Stomach smooth muscle (tissue), 2 donors: Measurements from ENCODE around the gene CALML5.

Experiments used
- H3K27ac ChIP-seq: one replicate; pipeline ENCODE4 v1.7.0; 2013; ENCODE audit warnings: mild to moderate bottlenecking, low read length, inconsistent platforms
- H3K27me3 ChIP-seq, 2 donors: one replicate each; pipeline ENCODE4 v1.7.0; 2013; ENCODE audit warnings: low read length in 2 of 2; ENCODE audit not compliant: insufficient read depth in 2 of 2, control insufficient read depth in 1 of 2
- H3K36me3 ChIP-seq, 2 donors: one replicate each; pipeline ENCODE4 v1.7.0; 2013; ENCODE audit warnings: low read length in 2 of 2; ENCODE audit not compliant: control insufficient read depth in 2 of 2, insufficient read depth in 2 of 2
- H3K4me1 ChIP-seq: one replicate; pipeline ENCODE4 v1.7.0; 2013; ENCODE audit warnings: low read length; ENCODE audit not compliant: control insufficient read depth, insufficient read depth
- H3K4me3 ChIP-seq, 2 donors: one replicate each; pipeline ENCODE4 v1.7.0; 2013; ENCODE audit warnings: low read length in 2 of 2
- H3K9ac ChIP-seq, 2 donors: one replicate each; pipeline ENCODE4 v1.7.0; 2013; ENCODE audit warnings: low read length in 2 of 2, mild to moderate bottlenecking in 1 of 2
- H3K9me3 ChIP-seq, 2 donors: one replicate each; pipeline ENCODE4 v1.7.0; 2013; ENCODE audit warnings: low read length in 2 of 2; ENCODE audit not compliant: control insufficient read depth in 2 of 2
- donor health status: healthy.
- donor health status: Pancreatic carcinoma.

CALML5 gene

GRCh38 chr10:5532618-5533097, 33.3 kb upstream of the CALML5 start:
- H3K9me3 ChIP-seq = no peaks in the 10 kb centered on the region
- no peak overlapping the region for H3K9ac ChIP-seq
- no peaks in the 10 kb centered on the region for H3K36me3 ChIP-seq
- H3K27me3 ChIP-seq = no peaks in the 10 kb centered on the region
- H3K4me1 ChIP-seq = peaks cover 41% of the 10 kb centered on the region
- no peak overlapping the region for H3K4me3 ChIP-seq
- H3K27ac ChIP-seq = no peak overlapping the region

GRCh38 chr10:5532307-5532605, 32.9 kb upstream of the CALML5 start:
- Histone ChIP-seq H3K27ac (no peak overlapping the region), H3K4me1 (peaks cover 41% of the 10 kb centered on the region), H3K4me3 (no peak overlapping the region), H3K9ac (no peak overlapping the region), H3K27me3 (no peaks in the 10 kb centered on the region), H3K36me3 (no peaks in the 10 kb centered on the region), H3K9me3 (no peaks in the 10 kb centered on the region)

DNA sequence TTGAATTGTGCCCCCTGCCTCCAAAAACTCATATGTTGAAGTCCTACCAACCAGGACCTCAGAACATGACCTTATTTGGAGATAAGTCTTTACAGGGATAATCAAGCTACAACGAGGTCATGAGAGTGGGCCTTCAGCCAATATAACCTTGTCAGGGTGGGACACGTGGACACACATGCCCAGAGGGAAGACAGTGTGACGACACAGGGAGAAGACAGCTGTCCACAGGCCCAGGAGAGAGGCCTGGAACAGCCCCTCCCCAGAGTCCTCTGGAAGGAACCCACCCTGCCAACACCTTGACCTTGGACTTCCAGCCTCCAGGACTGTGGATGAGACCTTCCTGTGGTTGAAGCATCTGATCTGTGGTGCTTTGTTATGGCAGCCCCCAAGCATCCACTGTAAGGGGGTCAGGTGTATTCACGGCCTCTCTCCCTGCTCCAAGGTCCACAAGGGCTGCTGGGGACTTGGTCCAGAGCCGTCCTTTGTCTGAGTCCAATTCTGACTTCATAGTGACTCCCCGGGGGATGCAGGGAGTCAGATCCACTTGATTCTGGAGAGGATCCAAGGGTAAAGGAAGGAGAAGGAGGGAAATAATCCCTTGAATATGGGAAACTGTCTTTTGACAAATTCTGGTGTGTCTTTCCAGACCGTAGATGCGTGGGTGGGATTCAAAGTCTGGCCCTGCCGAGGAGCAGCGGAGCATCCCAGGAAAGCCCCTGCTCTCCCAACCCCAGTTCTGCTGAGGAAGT, 32.4 kb upstream of the CALML5 start:
- Histone ChIP-seq H3K27ac (no peak overlapping the region), H3K9ac (no peak overlapping the region), H3K27me3 (no peaks in the 10 kb centered on the region), H3K36me3 (no peaks in the 10 kb centered on the region), H3K4me3 (no peak overlapping the region), H3K4me1 (peaks cover 41% of the 10 kb centered on the region), H3K9me3 (no peaks in the 10 kb centered on the region)

- no peak overlapping the region for H3K27ac ChIP-seq
- no peak overlapping the region for H3K4me3 ChIP-seq
- H3K36me3 ChIP-seq = no peaks in the 10 kb centered on the region
- H3K9me3 ChIP-seq = no peaks in the 10 kb centered on the region
- no peak overlapping the region for H3K9ac ChIP-seq
- peaks cover 41% of the 10 kb centered on the region for H3K4me1 ChIP-seq
- H3K27me3 ChIP-seq = no peaks in the 10 kb centered on the region
Measured at GRCh38 chr10:5530846-5531557, 31.6 kb upstream of the CALML5 start.

GRCh38 chr10:5530412-5530806, 31.0 kb upstream of the CALML5 start:
- no peak overlapping the region for H3K4me3 ChIP-seq
- H3K9me3 ChIP-seq = no peaks in the 10 kb centered on the region
- peaks cover 43% of the 10 kb centered on the region for H3K4me1 ChIP-seq
- H3K9ac ChIP-seq = no peak overlapping the region
- H3K27ac ChIP-seq = peak overlapping the region; percentile 60
- H3K36me3 ChIP-seq = no peaks in the 10 kb centered on the region
- no peaks in the 10 kb centered on the region for H3K27me3 ChIP-seq

GRCh38 chr10:5529702-5530411, 30.5 kb upstream of the CALML5 start:
- H3K4me1 ChIP-seq = peaks cover 42% of the 10 kb centered on the region
- H3K4me3 ChIP-seq = no peak overlapping the region
- H3K9ac ChIP-seq = no peak overlapping the region
- peak overlapping the region; percentile 60 for H3K27ac ChIP-seq
- H3K9me3 ChIP-seq = no peaks in the 10 kb centered on the region
- H3K27me3 ChIP-seq = no peaks in the 10 kb centered on the region
- H3K36me3 ChIP-seq = no peaks in the 10 kb centered on the region

GRCh38 chr10:5528989-5529701, 29.8 kb upstream of the CALML5 start:
- H3K27me3 ChIP-seq = no peaks in the 10 kb centered on the region
- H3K27ac ChIP-seq = peak overlapping the region; percentile 60
- H3K36me3 ChIP-seq = no peaks in the 10 kb centered on the region
- H3K9me3 ChIP-seq = no peaks in the 10 kb centered on the region
- no peak overlapping the region for H3K9ac ChIP-seq
- H3K4me3 ChIP-seq = peak overlapping the region in 1 of 2 donors; percentile 8
- H3K4me1 ChIP-seq = peaks cover 37% of the 10 kb centered on the region

GRCh38 chr10:5527332-5528200, 28.2 kb upstream of the CALML5 start:
- H3K9ac ChIP-seq = no peak overlapping the region
- H3K9me3 ChIP-seq = no peaks in the 10 kb centered on the region
- H3K27ac ChIP-seq = no peak overlapping the region
- H3K36me3 ChIP-seq = no peaks in the 10 kb centered on the region
- H3K27me3 ChIP-seq = no peaks in the 10 kb centered on the region
- H3K4me3 ChIP-seq = no peak overlapping the region
- peaks cover 35% of the 10 kb centered on the region for H3K4me1 ChIP-seq

- Histone ChIP-seq H3K9ac (no peak overlapping the region), H3K27me3 (no peaks in the 10 kb centered on the region), H3K36me3 (no peaks in the 10 kb centered on the region), H3K9me3 (no peaks in the 10 kb centered on the region), H3K4me1 (peaks cover 31% of the 10 kb centered on the region), H3K27ac (no peak overlapping the region), H3K4me3 (no peak overlapping the region)
Measured at GRCh38 chr10:5526691-5527331, 27.4 kb upstream of the CALML5 start.
